NCI-H345 treated with DMSO at 0.1 percent for 48 hours (cell line): Measurements from ENCODE around the gene FAF1.

ENCODE experiments used
- DNase-seq: peaks from one replicate; lab custom pipeline; 2025; ENCODE audit not compliant: unreplicated experiment; lab: John Stamatoyannopoulos, UW

FAF1 gene

DNA sequence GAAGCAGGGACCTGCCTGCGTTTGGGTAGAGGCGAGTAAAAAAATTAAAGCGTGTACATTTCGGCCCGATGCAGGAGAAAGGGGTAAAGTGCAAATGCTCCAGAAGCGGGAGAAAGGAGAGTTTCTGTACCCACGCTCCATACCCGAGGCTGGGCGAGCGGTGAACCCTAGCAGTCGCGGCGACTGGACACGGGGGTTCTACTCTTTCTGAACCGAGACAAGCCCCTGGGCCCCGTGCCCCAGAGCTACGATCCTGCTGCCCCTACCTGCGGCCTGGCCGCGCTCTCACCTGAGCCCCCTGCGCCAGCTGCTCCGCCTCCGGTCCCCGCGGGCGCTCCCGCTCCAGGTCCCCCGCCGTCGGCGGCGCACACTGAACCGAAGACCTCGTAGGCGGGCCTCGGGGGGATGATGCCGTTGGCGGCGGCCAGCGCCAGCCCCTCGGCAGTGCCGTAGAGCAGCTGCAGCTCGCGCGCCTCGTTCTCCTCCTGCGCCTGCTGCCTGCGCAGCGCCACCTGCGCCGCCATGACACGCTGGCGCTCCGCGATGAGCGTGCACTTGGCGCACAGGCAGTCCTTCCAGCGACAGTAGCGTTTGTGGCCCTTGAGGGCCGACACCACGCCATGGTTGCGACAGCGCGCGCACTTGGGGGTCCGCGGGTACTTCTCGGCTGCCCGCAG lies 539.2 kb downstream of the FAF1 start:
- DNase-seq: no peak

DNA sequence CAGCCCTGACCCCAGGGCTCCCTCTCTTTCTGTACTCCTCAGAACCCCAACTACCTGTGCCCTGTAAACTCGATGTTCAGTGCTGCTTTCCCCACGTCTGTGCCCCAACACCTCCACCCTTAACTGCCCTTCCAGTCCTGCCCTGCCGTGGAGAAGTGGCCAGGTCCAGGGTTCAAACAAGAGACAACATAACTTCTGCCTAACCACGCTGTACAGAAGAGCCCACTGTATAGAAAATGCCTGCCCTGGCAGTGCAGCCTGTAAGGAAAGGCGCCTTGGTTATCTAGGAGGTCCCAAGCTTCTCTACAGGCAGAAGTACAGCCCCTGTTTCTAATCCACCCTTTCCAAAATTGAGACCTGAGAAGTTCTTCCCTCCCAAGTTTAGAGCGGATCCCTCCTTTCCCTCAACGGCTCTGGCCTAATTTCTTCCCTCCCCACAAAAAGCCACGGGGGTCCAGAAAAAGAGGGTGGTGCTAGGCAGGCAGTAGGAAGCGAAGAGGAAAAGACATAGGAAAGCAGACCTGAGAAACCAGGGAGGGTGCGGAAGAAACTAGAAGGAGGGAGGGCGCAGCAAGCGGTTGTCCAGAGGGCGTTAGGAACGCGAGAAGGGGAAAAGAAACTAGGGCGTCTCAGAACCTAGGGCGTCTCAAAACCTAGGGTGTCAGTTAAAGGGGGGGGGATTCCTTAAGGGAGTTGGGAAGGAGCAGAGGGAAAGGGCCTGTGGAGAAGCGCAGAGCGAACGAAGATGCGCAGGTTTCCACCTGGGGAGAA lies 540.0 kb downstream of the FAF1 start:
- DNase-seq: no peak

DNA sequence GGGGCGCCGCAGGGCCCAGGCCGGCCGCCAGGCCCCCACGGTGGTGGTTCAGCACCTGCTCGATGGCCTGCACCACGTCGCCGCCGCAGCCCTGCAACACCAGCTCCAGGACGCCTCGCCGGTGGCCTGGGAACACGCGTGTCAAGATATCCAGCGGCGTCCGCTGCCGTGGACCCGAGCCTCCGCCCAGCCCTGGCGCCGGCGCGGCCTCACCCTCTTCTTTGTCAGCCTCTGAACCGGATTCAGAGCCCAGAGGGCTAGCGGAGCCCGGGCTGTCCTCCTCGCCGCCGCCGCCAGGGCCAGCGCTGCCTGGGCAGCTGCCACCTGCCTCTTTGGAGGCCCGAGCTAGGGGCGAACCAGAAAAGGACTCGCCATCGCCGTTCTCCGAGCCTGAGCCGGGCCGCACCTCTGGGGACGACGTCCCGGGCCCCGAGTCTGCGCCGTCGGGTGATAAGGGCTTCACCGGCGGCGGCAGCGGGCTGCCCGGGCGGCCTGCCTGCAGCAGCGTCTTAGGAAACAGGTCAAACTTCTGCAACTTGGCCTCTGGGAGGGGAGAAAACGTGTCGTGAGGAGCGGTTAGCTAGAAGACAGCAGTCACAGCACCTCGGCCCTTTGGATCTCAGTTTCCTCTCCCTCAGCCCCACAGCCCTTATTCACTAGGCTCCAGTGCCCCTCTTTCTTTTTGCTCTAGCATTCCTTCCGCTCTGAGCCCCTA lies 540.7 kb downstream of the FAF1 start:
- no peak for DNase-seq

DNA sequence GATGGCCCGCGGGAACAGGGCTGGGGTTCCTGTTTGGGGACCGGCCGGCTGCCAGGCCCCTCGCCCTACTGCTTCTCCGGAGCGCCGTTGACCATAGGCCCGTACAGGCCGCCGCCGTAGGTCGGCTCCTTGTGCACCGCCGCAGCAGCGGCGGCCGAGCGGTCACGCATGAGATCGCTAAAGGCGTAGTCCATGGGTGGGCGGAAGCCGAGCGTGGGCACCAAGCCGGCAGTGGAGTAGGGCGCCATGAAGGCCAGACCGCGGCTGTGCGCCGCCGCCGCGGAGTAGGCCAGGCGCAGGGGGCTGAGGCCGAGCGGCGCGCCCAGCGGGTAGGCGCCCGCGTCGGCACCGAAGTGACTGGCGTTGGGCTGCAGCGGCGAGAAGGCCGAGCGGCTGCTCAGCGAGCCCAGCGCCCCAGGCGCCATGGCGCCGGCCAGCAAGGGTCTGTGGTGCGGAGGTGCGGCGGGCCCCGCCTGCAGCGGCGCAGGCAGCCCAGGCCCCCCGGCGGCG lies 541.4 kb downstream of the FAF1 start:
- no peak for DNase-seq

DNA sequence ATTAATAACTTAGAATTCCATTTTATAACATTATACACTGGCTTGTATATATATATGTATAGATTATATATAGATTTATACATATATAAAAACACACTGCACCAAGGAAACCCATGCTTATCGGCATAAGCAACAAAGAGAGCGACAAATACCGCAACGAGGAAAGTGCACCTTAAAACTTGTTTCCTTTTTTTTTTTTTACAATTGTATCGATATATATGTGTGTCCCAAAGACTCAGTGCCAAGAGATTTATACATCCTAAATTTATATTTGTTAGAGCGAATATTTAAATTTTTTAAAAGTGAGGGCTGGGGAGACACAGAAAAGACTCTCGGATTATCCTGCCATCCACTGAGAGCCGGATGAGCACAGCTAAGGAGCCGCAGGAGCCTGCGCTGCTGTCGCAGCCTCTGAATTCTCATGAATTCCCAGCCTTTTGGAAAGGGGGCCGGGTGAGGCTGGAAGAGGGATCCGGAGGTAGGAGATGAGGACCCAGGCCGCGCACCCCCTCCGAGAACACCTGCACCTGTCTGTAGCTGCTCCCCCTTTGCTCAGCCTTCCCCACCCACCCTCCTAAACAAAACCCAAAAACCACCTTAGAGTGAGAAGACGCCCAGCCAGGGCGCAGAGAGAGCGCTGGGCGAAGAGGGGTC lies 542.0 kb downstream of the FAF1 start:
- no peak for DNase-seq

DNA sequence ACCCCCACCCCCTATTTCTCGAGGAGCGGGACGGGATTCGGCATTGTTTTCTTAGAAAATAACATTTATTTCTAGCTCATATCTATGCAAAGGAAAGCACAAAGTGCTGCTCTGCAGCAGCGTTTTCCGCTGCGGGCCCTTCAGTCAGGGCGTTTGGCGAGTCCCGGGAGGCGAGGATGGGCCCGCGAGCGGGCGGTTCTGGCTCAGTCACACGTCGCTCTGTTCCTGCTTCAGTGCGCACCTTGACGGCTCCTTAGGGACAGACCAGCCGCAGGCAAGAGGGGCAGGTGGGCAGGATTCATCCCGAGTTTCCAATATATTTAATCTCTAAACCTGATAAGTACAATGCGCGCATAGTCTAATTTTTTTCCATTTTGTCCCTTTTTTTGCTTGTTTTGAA lies 542.6 kb downstream of the FAF1 start:
- no peak for DNase-seq

DNA sequence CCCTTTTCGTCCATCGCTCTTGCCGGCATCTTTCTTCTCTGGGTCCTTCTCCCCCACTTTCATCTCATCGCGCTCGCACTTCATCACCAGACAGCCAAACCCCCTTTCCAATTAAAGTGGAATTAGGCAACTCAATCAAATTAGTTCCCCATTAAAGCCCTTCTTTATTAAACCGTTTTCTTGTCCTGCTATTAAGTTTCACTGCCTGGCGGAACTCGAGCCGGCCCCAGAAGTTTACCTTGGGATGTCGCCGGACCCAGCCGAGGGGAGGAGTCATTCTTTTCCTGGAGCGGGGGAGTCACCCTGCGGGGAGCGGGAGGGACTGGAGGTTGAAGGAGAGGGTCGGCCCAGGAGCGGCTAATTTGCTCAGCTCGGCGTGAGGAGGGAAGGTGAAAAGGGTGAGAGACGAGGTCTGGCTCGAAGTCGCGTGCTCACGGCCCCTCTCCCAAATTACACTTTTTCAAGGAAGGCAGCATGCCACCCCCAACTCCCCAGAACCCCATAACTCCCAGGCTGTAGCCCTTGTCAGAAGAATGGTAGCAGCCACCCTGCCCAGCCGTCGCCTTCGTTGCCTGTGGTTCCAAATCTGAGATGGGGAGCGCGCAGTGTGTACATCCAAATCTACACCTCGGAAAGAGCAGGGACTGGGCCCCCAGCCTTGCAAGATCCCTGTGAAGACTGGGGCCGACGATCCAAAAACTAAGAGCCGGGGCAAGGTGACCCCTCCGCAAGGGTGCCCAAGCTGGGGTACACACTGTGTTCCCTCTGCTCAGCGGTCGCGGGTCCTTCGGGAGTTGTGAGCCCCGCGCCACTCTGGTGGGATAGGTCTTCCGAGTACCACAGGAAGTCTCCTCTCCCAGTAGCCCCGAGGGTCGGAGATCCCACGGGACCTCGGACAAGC lies 543.3 kb downstream of the FAF1 start:
- no peak for DNase-seq

DNA sequence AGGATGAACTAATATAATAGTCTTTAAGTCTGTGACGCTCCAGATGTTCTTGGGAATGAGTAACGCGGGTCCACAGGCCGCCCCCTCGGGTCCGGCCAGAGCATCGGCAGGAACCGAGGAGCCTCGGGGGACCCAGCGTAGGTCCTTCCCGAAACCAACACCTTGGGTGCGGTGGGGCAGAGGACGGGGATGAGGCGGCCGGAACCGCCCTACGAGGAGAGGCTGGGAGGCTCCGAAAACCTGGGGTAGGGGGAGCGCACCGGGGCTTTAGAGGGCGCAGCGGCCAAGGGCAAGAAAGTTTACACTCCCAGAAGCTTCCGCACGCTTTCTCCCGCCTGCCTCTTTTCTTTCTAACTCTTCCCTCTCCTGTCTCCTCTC lies 543.9 kb downstream of the FAF1 start:
- DNase-seq: no peak

DNA sequence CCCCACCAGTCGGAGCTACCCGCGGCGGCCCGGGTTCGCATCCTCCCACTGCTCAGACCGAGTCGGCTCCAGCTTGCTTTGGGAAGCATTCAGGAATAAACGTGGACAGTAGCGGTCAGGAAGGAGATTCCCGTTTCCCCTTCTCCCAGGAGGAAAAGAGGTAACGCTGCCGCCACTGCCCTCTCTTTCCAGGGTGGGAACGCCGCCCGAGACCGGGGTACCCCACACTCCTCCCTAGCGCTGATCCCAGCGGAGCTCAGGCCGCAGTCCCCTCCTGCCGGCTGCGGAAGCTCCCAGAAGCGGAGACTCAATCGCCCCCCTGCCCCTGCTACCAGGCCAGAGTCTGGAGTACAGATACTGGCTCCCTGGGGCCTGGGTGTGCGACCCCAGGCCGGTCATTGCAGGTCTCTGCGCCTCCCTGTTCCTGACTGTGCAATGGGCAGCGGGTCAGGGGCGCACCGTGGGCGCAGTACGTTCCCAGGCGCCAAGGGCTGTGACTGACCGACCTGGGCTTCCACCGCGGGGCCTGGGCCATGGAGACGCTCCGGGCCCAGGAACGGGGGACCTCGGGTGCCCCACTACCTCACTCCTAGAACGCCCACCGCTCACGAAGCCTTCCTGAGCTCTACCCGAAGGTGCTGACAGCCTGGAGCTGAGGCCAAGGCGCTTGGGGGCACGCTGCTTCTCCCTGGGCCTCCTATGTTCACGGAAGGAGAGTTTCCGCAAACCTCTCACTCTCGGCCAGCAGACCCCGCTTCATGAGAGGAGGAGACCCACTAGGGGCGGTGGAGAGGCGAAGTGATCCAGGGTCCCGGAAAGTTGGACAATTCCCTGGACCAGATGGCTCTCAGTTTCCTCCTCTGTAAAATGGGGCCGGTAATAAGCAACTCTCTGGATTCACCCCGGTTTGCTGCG lies 544.6 kb downstream of the FAF1 start:
- DNase-seq: no peak

DNA sequence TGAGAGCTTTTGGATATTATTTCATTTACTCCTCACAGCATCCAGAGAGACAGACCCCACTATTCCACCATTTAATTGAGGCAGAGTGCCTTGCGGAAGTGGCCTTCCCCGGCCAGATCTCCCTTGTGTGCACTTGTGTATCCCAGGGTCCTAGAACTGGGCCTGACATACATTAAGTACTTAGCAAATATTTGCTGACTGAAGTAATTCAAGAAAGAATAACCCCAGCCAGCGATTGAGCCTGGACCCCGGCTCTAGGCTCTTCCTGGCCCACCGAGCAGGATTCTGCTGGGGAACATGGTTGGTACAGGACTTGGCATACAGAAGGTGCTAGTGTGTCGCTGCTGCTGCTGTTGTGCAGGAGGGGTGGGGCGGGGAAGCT lies 545.2 kb downstream of the FAF1 start:
- DNase-seq: no peak

DNA sequence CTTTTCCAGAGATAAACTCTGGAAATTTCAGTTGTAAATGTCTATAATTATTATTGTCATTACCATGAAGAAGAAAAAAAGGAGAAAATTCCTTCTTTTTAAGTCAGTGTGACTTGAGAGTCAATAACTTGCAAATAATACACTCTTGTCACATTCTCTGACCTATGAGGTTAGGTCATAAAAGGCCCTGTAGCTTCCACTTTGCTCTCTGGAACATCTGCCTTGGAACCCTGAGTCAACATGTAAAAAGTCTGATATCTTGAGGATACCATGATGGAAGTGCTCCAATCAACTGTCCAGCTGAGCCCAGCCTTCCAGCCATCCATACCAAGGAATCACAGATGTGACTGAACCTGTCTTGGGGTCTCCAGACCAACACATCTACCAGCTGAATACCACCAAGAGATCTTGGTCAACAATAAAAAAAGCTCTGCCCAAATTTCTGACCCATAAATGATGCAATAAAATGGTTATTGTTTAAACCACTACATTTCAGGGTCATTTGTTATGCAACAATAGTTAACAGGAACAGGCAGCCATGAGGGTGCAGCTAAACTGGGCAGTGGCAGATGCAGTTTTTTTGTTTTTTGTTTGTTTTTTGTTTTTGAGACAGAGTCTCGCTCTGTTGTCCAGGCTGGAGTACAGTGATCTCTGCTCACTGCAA lies 547.1 kb downstream of the FAF1 start:
- DNase-seq: no peak

DNA sequence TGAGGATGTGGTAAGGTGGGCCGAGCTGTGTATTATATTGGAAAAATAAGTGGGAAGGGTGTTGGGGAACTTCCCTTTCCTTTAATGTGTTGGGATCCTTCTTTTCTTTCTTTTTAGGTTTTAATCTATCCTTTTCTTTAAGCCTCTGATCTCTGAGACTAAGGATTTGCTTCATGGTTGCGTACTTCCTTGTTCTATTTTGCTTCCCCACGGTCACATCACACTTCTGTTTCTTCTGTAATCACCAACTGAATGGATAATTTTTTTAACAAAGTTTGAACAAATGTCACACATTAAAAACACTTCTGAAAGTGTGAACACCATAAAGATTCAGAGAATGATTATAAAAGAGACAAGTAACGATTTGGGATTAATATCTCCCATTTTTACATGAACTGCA lies 554.3 kb downstream of the FAF1 start:
- DNase-seq: no peak

DNA sequence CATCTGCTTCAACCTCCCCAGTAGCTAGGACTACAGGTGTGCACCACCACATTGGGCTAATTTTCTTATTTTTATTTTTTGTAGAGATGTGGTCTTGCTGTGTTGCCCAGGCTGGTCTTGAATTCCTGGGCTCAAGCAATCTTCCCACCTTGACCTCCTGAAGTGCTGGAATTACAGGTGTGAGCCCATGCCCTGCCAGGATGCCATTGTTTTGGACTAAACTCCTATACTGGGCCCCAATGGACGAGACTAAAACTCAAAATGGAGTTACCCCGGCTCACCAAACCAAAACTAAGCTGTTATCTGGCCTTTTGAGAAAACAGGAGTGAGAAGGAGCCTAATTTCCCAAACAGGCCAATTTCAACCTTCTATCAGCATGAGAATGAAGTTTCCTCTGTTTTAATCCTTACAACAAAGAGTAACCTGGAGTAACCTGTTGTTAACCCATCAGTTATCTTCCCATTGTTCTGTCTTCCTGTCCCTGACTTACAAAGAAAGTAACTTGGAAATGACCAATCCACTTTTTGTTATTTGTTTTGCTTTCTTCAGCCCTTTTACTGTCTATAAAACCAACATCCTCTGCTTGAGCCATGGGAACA lies 566.4 kb downstream of the FAF1 start:
- DNase-seq: no peak
